Naive thymus-derived CD4-positive, alpha-beta T cell (primary cell): ENCODE results near the gene CYP2C18. TPM values are rescaled to one million over a fixed set of nuclear protein-coding genes. Genes with fewer than 3 reads are reported as not detected.
"Not testable (repeated sequence)": the region's sequence is repeated elsewhere in the genome, so short reads cannot be mapped to it uniquely, and the experiment has no call there.

Experiments
- ATAC-seq: fragments of 150-1000 bp; cut with Tn5 transposase; 2 replicates; pipeline ENCODE4 v1.10.0; 2021; ENCODE audit warnings: mild to moderate bottlenecking, moderate library complexity
- CTCF ChIA-PET: fragments of 350-600 bp; sonication (Branson Sonifier 250); formaldehyde crosslinking; loops from one replicate; lab custom pipeline; 2021; ENCODE audit warnings: antibody characterized with exemption; lab: Charles Lee
- POLR2A ChIA-PET: fragments of 350-600 bp; sonication (Branson Sonifier 250); formaldehyde crosslinking; loops from one replicate; lab custom pipeline; 2021; ENCODE audit warnings: antibody characterized with exemption, inconsistent platforms; lab: Charles Lee
- DNase-seq, 9 donors: peaks; one replicate each; pipeline versions ENCODE4 v3.0.0 to v3.0.0-alpha.2; 2020 to 2022; ENCODE audit warnings: mixed read lengths in 1 of 9
- H3K27ac ChIP-seq: one replicate; pipeline ENCODE4 v1.7.0; 2013; ENCODE audit warnings: mild to moderate bottlenecking, low read depth, low read length, moderate library complexity
- H3K27me3 ChIP-seq, 2 donors: one replicate each; pipeline ENCODE4 v1.7.0; 2013; ENCODE audit warnings: low read length in 2 of 2, mild to moderate bottlenecking in 2 of 2, moderate library complexity in 2 of 2; ENCODE audit not compliant: control insufficient read depth in 2 of 2, insufficient read depth in 2 of 2
- H3K36me3 ChIP-seq, 3 experiments: 1 replicate in 2 of 3; 2 replicates in 1 of 3; pipeline ENCODE4 v1.7.0; 2013; ENCODE audit warnings: low read length in 3 of 3, mild to moderate bottlenecking in 3 of 3, moderate library complexity in 1 of 3; ENCODE audit not compliant: insufficient read depth in 3 of 3, control insufficient read depth in 2 of 3
- H3K4me1 ChIP-seq, 2 donors: one replicate each; pipeline ENCODE4 v1.7.0; 2013; ENCODE audit warnings: low read length in 2 of 2, mild to moderate bottlenecking in 2 of 2, moderate library complexity in 1 of 2; ENCODE audit not compliant: control insufficient read depth in 2 of 2, insufficient read depth in 2 of 2
- H3K4me3 ChIP-seq: 2 replicates; pipeline ENCODE4 v1.7.0; 2013; ENCODE audit warnings: mild to moderate bottlenecking, low read length
- H3K9me3 ChIP-seq, 3 experiments: 1 replicate in 2 of 3; 2 replicates in 1 of 3; pipeline ENCODE4 v1.7.0; 2013; ENCODE audit warnings: low read length in 3 of 3; ENCODE audit not compliant: control insufficient read depth in 2 of 3
- H3K27ac Mint-ChIP-seq, 9 donors: one replicate each; pipeline ENCODE4 v1.8.0; 2020 to 2022; ENCODE audit warnings: mixed read lengths in 9 of 9, mild to moderate bottlenecking in 8 of 9, moderate library complexity in 5 of 9, inconsistent platforms in 2 of 9
- H3K27me3 Mint-ChIP-seq, 5 donors: one replicate each; pipeline ENCODE4 v1.8.0; 2021 to 2022; ENCODE audit warnings: mixed read lengths in 5 of 5, mild to moderate bottlenecking in 1 of 5
- H3K36me3 Mint-ChIP-seq, 5 donors: one replicate each; pipeline ENCODE4 v1.8.0; 2020 to 2022; ENCODE audit warnings: mixed read lengths in 5 of 5, mild to moderate bottlenecking in 3 of 5, inconsistent platforms in 1 of 5
- H3K4me1 Mint-ChIP-seq, 7 donors: one replicate each; pipeline ENCODE4 v1.8.0; 2020 to 2022; ENCODE audit warnings: mixed read lengths in 7 of 7, mild to moderate bottlenecking in 3 of 7, inconsistent platforms in 1 of 7
- H3K4me3 Mint-ChIP-seq, 10 donors: one replicate each; pipeline ENCODE4 v1.8.0; 2020 to 2022; ENCODE audit warnings: mild to moderate bottlenecking in 10 of 10, mixed read lengths in 10 of 10, moderate library complexity in 6 of 10, inconsistent platforms in 2 of 10
- H3K9me3 Mint-ChIP-seq, 11 donors: one replicate each; pipeline ENCODE4 v1.8.0; 2020 to 2022; ENCODE audit warnings: mixed read lengths in 11 of 11, mild to moderate bottlenecking in 4 of 11, inconsistent platforms in 1 of 11, moderate library complexity in 1 of 11
- intact Hi-C, 2 donors: fragments of 100-400 bp; cut with micrococcal nuclease; formaldehyde crosslinking; loops; one replicate each; pipeline ENCODE4 v1.15.1; 2023
- polyA plus RNA-seq, 2 donors: library from polyadenylated mRNA; unstranded; fragments of 300-500 nt; fragmentation: Illumina TruSeq; gene quantifications; one replicate each; pipeline ENCODE4 v1.2.3, GENCODE V29; 2021
- total RNA-seq, 6 experiments: library from RNA in 5 of 6; stranded (reverse) in 5 of 6; gene quantifications; 1 replicate in 5 of 6; 2 replicates in 1 of 6; pipeline ENCODE4 v1.2.3 and lab custom pipeline; 2021 to 2026

Gene CYP2C18
- total and polyA plus RNA-seq, 7 experiments from 2014 or later = not detected

GRCh38 chr10:94677691-94678090 is 5.8 kb upstream of the CYP2C18 start:
- ChIA-PET POLR2A (no interaction called here), CTCF (no interaction called here)
- Mint-ChIP-seq H3K9me3 (peaks cover 0 to 5% (median 0%) of the 10 kb centered on the region in 11 donors), H3K27ac (no peak overlapping the region), H3K4me1 (no peaks in the 10 kb centered on the region), H3K4me3 (no peak overlapping the region), H3K36me3 (no peaks in the 10 kb centered on the region), H3K27me3 (peaks cover 2 to 21% (median 7%) of the 10 kb centered on the region in 5 donors)
- Histone ChIP-seq H3K9me3 (no peaks in the 10 kb centered on the region), H3K36me3 (no peaks in the 10 kb centered on the region), H3K27ac (no peak overlapping the region), H3K4me3 (no peak overlapping the region), H3K27me3 (no peaks in the 10 kb centered on the region), H3K4me1 (no peaks in the 10 kb centered on the region)
- intact Hi-C loops = no loop called here
- no peak for ATAC-seq
- DNase-seq = no peak

GRCh38 chr10:94678475-94678874 is 5.1 kb upstream of the CYP2C18 start:
- ATAC-seq = no peak
- Mint-ChIP-seq H3K27ac (no peak overlapping the region), H3K27me3 (peaks cover 2 to 21% (median 7%) of the 10 kb centered on the region in 5 donors), H3K9me3 (peaks cover 0 to 5% (median 0%) of the 10 kb centered on the region in 11 donors), H3K4me1 (no peaks in the 10 kb centered on the region), H3K4me3 (no peak overlapping the region), H3K36me3 (no peaks in the 10 kb centered on the region)
- Histone ChIP-seq H3K4me1 (no peaks in the 10 kb centered on the region), H3K27me3 (no peaks in the 10 kb centered on the region), H3K4me3 (no peak overlapping the region), H3K9me3 (no peaks in the 10 kb centered on the region), H3K27ac (no peak overlapping the region), H3K36me3 (no peaks in the 10 kb centered on the region)
- intact Hi-C loops = no loop called here
- DNase-seq = no peak
- ChIA-PET POLR2A (no interaction called here), CTCF (no interaction called here)

- Mint-ChIP-seq H3K4me3 (no peak overlapping the region), H3K4me1 (no peaks in the 10 kb centered on the region)
- CTCF ChIA-PET = no interaction called here
Measured at GRCh38 chr10:94680544-94680943, 3.0 kb upstream of the CYP2C18 start.

GRCh38 chr10:94682636-94683035 is 893 bp upstream of the CYP2C18 start:
- not testable (repeated sequence) for H3K4me1 Mint-ChIP-seq, H3K27ac Mint-ChIP-seq

More at GRCh38 chr10:94680544-94680943, 3.0 kb upstream of the CYP2C18 start:
- Histone ChIP-seq H3K36me3 (no peaks in the 10 kb centered on the region), H3K4me3 (no peak overlapping the region), H3K27me3 (no peaks in the 10 kb centered on the region), H3K9me3 (no peaks in the 10 kb centered on the region), H3K27ac (no peak overlapping the region), H3K4me1 (no peaks in the 10 kb centered on the region)
- H3K36me3 Mint-ChIP-seq = no peaks in the 10 kb centered on the region
- DNase-seq = no peak
- no peak overlapping the region for H3K27ac Mint-ChIP-seq
- H3K27me3 Mint-ChIP-seq = peaks cover 0 to 16% (median 0%) of the 10 kb centered on the region in 5 donors
- H3K9me3 Mint-ChIP-seq = peaks cover 0 to 2% (median 0%) of the 10 kb centered on the region in 11 donors
- POLR2A ChIA-PET = no interaction called here
- no peak for ATAC-seq
- intact Hi-C loops = no loop called here

GRCh38 chr10:94687625-94688248 is 4.2 kb downstream of the CYP2C18 start:
- H3K4me1 ChIP-seq = no peaks in the 10 kb centered on the region
- H3K9me3 ChIP-seq = no peaks in the 10 kb centered on the region
- Mint-ChIP-seq H3K4me3 (no peak overlapping the region), H3K36me3 (peaks cover 0 to 4% (median 0%) of the 10 kb centered on the region in 5 donors), H3K27me3 (peaks cover 0 to 10% (median 5%) of the 10 kb centered on the region in 5 donors), H3K27ac (no peak overlapping the region), H3K4me1 (no peaks in the 10 kb centered on the region), H3K9me3 (peaks cover 0 to 12% (median 4%) of the 10 kb centered on the region in 11 donors)
- intact Hi-C loops = no loop called here
- no peak overlapping the region for H3K27ac ChIP-seq
- POLR2A ChIA-PET = no interaction called here
- DNase-seq = no peak
- no peaks in the 10 kb centered on the region for H3K27me3 ChIP-seq
- CTCF ChIA-PET = no interaction called here
- H3K4me3 ChIP-seq = no peak overlapping the region
- ATAC-seq = no peak
- no peaks in the 10 kb centered on the region for H3K36me3 ChIP-seq

More at GRCh38 chr10:94682636-94683035, 893 bp upstream of the CYP2C18 start:
- H3K27me3 ChIP-seq, H3K36me3 Mint-ChIP-seq, H3K27me3 Mint-ChIP-seq, ATAC-seq, H3K9me3 Mint-ChIP-seq, DNase-seq, H3K27ac ChIP-seq, H3K4me3 Mint-ChIP-seq, CTCF ChIA-PET, H3K9me3 ChIP-seq, H3K36me3 ChIP-seq, H3K4me3 ChIP-seq, H3K4me1 ChIP-seq, POLR2A ChIA-PET, intact Hi-C loops: not testable (repeated sequence)

- intact Hi-C loops = no loop called here
- Mint-ChIP-seq H3K4me3 (no peak overlapping the region), H3K36me3 (no peaks in the 10 kb centered on the region), H3K9me3 (peaks cover 0 to 35% (median 7%) of the 10 kb centered on the region in 11 donors), H3K4me1 (no peaks in the 10 kb centered on the region), H3K27me3 (no peaks in the 10 kb centered on the region), H3K27ac (no peak overlapping the region)
- no peaks in the 10 kb centered on the region for H3K9me3 ChIP-seq
- H3K36me3 ChIP-seq = no peaks in the 10 kb centered on the region
- no peak overlapping the region for H3K27ac ChIP-seq
- ATAC-seq (no peak), DNase-seq (no peak)
- CTCF ChIA-PET = no interaction called here
- no peaks in the 10 kb centered on the region for H3K4me1 ChIP-seq
- POLR2A ChIA-PET = no interaction called here
- H3K27me3 ChIP-seq = no peaks in the 10 kb centered on the region
- H3K4me3 ChIP-seq = no peak overlapping the region
Measured at GRCh38 chr10:94706089-94706488, 22.6 kb downstream of the CYP2C18 start.

GRCh38 chr10:94710578-94710977 is 27.0 kb downstream of the CYP2C18 start:
- Histone ChIP-seq H3K9me3 (no peaks in the 10 kb centered on the region), H3K4me3 (no peak overlapping the region), H3K4me1 (no peaks in the 10 kb centered on the region), H3K36me3 (no peaks in the 10 kb centered on the region), H3K27me3 (no peaks in the 10 kb centered on the region), H3K27ac (no peak overlapping the region)
- H3K27ac Mint-ChIP-seq = no peak overlapping the region
- H3K4me1 Mint-ChIP-seq = no peaks in the 10 kb centered on the region
- intact Hi-C loops = no loop called here
- ATAC-seq (no peak), DNase-seq (no peak)
- H3K27me3 Mint-ChIP-seq = no peaks in the 10 kb centered on the region
- H3K4me3 Mint-ChIP-seq = no peak overlapping the region
- CTCF ChIA-PET = no interaction called here
- POLR2A ChIA-PET = no interaction called here
- no peaks in the 10 kb centered on the region for H3K36me3 Mint-ChIP-seq
- H3K9me3 Mint-ChIP-seq = peaks cover 0 to 24% (median 4%) of the 10 kb centered on the region in 11 donors
